ENCODE measurements around the gene CMTM4. TPM values are rescaled to one million over a fixed set of nuclear protein-coding genes. Genes with fewer than 3 reads are reported as not detected.
"Not testable (repeated sequence)": the region's sequence is repeated elsewhere in the genome, so short reads cannot be mapped to it uniquely, and the experiment has no call there.

The CMTM4 gene
- total RNA-seq, 1 experiment from 2014 or later, result 14.3 TPM

DNA sequence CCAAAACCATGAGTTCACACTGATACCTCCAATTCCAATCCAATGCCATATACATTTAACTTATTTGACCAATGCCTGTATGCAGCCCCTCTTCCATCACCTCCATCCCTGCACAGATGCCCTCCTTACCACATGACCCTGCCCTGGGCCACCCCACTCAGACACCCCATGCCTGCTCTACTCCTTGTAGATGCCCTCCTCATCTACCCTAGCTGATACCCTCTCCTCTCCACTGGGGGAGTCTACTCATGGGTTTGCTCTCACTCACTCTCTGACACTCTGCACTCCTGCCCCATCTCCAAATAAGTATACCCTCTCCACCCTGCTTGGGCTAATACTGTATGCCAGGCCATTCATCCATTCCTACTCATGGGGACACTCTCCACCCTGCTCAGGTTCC is 16.0 kb upstream of the CMTM4 start:
- DNase-seq (ENCODE audit: low read depth), result no peak
- in situ Hi-C loops (cut with HindIII; ENCODE audit: low pct_unique_long_range_greater_than_20kb, low sequenced_read_pairs), result no loop called here

DNA sequence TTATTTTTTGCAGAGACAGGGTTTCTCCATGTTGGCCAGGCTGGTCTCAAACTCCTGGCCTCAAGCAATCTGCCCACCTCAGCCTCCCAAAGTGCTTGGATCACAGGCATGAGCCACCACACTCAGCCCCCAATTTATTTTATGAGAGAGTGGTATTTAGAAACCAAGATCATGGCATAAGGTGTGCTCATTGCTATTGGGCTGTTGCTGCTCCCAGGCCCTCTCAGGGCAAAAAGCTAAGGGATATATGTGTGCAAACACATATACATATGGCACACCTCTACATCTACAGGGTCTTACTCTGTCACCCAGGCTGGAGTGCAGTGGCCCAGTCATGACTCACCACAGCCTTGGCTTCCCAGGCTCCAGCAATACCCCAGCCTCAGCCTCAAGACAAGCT is 15.0 kb upstream of the CMTM4 start:
- in situ Hi-C loops (cut with HindIII; ENCODE audit: low pct_unique_long_range_greater_than_20kb, low sequenced_read_pairs), result no loop called here
- no peak for DNase-seq (ENCODE audit: low read depth)

DNA sequence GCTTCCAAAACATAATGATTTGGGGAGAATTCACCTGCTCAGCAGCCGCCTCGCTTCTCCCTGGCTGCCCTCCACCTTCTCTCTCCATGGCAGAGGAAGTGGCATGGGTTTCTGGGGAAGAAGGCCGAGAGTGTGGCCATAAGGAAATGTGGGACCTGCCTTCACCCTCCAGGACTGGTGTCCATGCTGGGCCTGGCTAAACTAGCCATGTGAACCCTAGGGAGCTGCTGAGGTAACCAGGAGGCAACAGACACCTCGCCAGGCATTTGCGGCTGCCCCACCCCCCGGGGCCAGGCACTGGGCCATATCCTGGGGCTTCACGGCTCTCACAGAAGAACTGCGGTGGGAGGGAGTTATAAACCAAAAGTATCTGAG is 9.9 kb upstream of the CMTM4 start:
- in situ Hi-C loops (cut with HindIII; ENCODE audit: low pct_unique_long_range_greater_than_20kb, low sequenced_read_pairs), result no loop called here
- no peak for DNase-seq (ENCODE audit: low read depth)

DNA sequence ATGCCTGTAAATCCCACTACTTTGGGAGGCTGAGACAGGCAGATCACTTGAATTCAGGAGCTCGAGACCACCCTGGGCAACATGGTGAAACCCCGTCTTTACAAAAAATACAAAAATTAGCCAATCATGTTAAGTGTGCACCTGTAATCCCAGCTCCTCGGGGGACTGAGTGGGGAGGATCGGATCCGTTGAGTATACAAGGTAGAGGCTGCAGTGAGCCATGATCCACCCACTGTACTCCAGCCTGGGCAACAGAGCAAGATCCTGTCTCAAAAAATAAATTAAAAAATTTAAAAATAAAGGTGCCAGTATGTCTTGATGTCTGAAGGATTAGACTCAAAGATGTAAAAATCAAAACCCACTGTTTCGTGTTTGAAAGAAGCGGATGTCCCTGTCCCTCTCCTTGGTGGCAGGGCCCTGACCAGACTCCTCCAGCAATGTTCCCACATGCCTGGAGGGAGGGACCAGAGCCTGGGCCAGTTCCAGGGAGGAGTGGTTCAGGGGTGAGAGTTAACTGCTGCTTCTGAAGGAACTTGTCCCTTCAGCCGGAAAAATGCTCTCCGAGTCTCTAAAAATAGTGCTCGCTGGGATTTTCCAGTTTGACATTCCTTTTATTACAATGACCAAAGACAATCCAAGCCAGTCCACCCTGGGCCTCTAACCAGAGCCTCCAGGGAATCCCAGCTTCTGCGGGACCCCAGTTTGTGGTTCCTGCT is 9.4 kb upstream of the CMTM4 start:
- DNase-seq (ENCODE audit: low read depth), result no peak
- in situ Hi-C loops (cut with HindIII; ENCODE audit: low pct_unique_long_range_greater_than_20kb, low sequenced_read_pairs), result no loop called here

DNA sequence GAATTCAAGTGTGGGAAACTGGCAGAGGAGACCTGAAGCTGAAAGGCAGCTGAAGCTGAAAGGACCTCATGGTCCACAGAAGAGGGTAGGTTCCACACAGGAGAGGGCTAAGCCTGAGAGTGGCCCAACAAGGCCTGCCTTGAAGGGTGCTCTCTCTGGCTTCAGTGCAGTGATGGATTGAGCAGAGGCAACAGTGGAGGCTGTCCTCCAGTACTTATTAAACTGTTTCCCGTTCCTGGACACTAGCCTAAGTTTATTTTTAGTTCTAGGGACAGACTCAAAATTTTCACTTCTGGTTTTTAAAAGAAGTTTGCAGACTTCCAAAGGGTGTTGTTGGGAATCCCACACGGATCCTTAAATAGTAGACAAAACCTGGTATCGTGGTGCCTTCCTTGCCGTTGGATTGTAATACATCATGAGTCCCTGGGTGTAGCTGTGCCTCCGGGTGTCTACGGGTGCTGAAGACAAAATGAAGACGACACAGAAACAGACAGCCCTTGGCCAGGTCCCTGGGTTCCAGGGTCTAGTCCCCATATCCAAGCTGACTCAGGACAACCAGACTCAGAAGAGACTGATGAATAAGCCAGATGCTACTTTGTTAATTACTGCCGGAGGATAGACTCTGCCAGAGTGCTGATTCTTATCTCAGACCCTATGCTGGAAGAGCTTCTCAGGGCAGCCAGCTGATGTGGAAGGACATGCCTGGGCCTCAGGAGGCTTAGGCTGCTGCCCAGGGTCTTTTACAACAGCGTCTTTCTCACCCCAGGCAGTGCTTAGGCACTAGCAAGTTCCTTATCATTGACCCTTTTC is 7.1 kb upstream of the CMTM4 start:
- in situ Hi-C loops (cut with HindIII; ENCODE audit: low pct_unique_long_range_greater_than_20kb, low sequenced_read_pairs), result no loop called here
- DNase-seq (ENCODE audit: low read depth), result no peak

DNA sequence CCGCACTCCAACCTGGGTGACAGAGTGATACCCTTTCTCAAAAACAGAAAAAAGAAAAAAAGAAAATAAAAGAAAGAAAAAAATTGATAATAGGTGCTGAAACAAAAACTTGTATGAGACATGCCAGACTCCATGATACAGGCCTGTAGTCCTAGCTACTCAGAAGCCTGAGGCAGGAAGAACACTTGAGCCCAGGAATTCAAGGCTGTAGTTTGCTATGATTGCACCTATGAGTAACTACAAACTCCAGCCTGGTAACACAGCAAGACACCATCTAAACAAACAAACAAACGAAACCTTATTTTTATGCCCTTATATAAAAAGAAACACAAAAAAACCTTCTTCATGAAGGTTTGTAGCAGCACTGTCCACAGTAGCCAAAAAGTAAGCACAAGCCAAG is 5.0 kb upstream of the CMTM4 start:
- DNase-seq (ENCODE audit: low read depth), result no peak
- in situ Hi-C loops (cut with HindIII; ENCODE audit: low pct_unique_long_range_greater_than_20kb, low sequenced_read_pairs), result no loop called here

DNA sequence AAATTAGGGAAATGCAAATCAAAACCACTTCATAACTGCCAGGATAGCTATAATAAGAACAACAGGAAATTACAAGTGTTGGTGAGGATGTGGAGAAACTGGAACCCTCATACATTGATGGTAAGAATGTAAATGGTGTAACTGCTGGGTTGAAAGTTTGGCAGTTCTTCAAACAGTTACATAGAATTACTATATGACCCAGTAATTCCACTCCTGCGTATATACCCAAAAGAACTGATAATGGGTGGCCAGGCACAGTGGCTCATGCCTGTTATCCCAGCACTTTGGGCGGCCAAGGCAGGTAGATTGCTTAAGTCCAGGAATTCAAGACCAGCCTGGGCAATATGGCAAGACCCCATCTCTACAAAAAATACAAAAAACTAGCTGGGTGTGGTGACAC is 4.5 kb upstream of the CMTM4 start:
- in situ Hi-C loops (cut with HindIII; ENCODE audit: low pct_unique_long_range_greater_than_20kb, low sequenced_read_pairs), result no loop called here
- no peak for DNase-seq (ENCODE audit: low read depth)

DNA sequence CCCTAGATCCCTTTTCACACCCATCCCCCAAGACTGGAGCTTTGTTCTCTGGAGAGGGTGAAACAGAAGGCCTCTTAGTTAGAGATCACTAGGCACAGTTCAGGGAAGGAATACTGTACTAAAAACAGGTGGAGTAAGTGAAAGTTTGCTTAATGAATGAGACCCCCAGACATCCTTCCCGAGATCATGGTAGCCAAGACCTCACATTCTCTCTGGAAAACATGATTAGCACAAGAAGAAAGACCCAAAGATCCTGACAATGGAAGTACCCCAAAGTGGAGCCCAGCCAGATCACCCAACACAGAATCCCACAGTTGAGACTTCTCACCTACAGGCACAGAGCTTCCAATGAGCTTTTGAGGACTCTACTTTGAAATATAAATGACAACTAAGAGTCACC is 3.4 kb upstream of the CMTM4 start:
- no peak for DNase-seq (ENCODE audit: low read depth)
- in situ Hi-C loops (cut with HindIII; ENCODE audit: low pct_unique_long_range_greater_than_20kb, low sequenced_read_pairs), result no loop called here

DNA sequence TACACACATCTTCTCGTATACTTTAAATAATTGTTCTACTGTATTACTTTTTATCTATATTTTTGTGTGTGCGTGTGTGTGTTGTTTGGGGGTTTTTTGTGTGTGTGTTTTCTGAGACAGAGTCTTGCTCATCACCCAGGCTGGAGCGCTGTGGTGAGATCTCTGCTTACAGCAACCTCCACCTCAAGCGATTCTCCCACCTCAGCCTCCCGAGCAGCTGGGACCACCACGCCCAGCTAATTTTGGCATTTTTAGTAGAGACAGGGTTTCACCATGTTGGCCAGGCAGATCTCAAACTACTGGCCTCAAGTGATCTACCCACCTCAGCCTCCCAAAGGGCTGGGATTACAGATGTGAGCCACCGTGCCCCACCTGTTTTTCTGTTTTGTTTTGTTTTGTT is 1.5 kb upstream of the CMTM4 start:
- no peak for DNase-seq (ENCODE audit: low read depth)
- in situ Hi-C loops (cut with HindIII; ENCODE audit: low pct_unique_long_range_greater_than_20kb, low sequenced_read_pairs), result no loop called here

DNA sequence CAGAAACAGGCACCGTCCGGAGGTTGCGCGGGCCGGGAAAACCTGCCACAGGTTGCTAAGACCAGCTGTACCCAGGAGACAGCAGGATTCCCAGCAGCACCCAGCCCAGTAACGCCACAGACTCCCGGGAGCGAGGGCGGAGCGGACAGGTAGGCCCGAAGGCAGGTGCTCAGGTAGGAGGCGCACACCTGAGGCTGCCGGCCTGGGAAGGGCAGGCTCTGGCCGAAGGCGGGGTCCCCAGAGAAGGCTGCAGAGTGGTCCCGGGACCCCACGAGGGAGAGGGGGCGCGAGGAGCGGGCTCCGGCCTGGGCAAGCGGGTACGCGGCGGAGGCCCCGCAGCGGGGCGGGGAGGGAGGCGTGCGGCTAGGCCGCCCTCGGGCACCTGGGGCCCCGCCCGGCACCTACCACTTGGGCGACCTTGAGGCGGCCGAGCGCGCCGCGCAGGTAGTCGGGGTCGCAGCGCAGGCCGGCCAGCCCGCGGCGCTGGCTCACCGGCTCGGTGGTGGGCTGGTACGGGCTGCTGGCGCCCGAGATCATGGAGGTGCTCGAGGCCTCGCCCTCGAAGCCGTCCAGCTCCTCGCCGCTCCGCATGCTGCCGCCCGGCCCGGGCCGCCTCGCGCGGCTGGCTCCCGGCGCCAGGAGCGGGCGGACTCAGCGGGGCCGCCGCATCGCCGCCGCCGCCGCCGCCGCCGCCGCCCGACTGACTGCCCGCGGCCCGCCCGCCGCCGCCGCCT is 441 bp downstream of the CMTM4 start:
- DNase-seq (ENCODE audit: low read depth), result peak; percentile 35
- in situ Hi-C loops (cut with HindIII; ENCODE audit: low pct_unique_long_range_greater_than_20kb, low sequenced_read_pairs), result no loop called here

DNA sequence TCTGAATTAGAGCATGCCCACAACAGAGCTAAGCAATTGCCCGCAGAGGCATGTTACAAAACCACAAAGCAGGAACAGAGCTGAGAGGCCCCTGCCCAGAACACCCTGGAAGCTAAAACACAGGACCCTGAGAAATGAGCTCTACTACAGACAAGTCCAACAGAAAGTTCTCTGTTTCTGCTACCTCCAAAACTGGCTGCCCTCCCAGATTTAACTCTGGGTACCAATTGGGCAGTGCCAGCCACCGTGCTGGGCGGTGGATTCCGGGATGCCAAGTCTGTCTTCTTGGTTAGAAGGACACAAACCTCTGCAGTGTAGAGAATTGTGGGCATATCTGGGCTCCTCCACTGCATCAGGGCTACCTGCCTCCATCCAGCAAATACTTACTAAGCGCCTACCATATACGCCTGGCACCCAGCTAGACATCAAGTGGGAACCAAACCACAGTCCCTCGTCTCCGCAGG is 1.0 kb downstream of the CMTM4 start:
- DNase-seq (ENCODE audit: low read depth), result no peak
- in situ Hi-C loops (cut with HindIII; ENCODE audit: low pct_unique_long_range_greater_than_20kb, low sequenced_read_pairs), result no loop called here

DNA sequence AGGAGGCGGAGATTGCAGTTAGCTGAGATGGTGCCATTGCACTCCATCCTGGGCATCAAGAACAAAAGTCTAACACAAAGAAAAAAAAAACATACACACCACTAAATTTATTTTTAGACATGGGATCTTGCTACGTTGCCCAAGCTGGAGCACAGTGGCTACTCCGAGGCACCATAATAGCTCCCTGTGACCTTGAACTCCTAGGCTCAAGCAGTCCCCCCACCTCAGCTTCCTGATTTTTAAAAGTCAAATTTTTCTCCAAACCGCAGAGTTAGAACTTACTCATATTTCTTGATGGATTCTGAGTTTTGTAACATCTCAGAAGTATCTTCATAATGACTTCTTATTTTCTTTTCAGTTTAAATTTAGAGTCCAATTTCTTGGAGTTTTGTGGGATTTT is 3.4 kb downstream of the CMTM4 start:
- in situ Hi-C loops (cut with HindIII; ENCODE audit: low pct_unique_long_range_greater_than_20kb, low sequenced_read_pairs), result no loop called here
- no peak for DNase-seq (ENCODE audit: low read depth)

DNA sequence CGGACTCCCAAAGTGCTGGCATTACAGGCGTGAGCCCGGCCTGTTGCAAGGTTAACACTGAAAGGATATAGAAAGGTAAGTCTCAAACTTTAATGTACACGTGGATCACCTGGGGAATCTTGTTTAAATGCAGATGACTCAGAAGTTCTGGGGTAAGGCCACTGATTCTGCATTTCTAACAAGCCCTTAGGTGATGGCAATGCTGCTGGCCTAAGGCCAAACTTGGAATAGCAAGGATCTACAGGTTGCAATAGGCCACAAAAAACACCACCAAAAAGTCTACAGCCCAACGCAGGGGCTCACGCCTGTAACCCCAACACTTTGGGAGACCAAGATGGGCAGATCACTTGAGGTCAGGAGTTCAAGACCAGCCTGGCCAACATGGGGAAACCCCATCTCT is 4.2 kb downstream of the CMTM4 start:
- in situ Hi-C loops (cut with HindIII; ENCODE audit: low pct_unique_long_range_greater_than_20kb, low sequenced_read_pairs), result no loop called here
- DNase-seq (ENCODE audit: low read depth), result no peak

DNA sequence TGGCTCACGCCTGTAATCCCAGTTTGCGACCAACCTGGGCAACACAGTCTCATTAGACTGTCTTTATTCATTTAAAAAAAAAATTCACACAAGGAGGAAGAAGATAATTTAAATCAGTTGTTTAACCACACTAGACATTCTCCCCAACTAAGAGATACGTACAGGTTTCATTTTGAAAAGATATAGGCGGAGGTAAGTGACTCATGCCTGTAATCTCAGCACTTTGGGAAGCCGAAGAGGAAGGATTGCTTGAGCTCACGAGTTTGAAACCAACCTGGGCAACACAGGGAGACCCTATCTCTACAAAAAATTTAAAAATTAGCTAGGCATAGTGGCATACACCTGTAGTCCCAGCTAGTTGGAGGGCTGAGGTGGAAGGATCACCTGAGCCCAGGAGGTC is 5.3 kb downstream of the CMTM4 start:
- in situ Hi-C loops (cut with HindIII; ENCODE audit: low pct_unique_long_range_greater_than_20kb, low sequenced_read_pairs), result no loop called here

DNA sequence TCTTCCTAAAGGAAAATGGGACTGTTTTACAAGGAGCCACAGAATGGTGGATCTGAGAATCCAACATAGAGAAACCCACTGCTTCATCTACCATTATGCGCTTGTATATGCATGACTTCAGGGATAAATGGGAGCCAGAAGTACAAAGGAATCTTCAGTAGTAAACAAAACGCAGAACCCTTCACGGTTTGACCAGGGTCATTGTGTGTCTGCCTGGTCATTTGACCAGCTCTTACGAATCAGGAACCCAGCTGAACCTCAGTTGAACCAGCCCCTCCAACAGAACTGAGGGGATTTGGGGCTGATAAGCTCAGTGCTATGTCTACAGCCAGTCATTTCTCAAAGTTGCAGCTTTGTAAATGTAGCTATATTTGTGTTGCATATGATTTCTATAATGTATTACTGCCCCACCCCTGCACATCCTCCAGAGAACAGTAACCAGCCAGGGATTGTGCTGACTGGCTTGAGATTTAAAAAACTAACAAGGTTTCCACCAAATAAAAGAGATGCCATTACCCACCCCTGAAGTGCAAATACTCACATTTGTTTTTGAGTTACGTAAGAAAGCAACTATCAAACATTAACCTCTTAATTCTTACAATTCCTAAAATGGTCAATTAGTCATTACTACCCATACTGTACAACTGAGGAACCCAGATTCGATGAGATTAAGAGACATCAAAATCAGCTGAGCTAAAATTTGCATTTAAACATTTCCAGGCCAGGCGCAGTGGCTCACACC is 6.3 kb downstream of the CMTM4 start:
- DNase-seq (ENCODE audit: low read depth), result no peak
- in situ Hi-C loops (cut with HindIII; ENCODE audit: low pct_unique_long_range_greater_than_20kb, low sequenced_read_pairs), result no loop called here

More for the DNA sequence above, 5.3 kb downstream of the CMTM4 start:
- no peak for DNase-seq (ENCODE audit: low read depth)

DNA sequence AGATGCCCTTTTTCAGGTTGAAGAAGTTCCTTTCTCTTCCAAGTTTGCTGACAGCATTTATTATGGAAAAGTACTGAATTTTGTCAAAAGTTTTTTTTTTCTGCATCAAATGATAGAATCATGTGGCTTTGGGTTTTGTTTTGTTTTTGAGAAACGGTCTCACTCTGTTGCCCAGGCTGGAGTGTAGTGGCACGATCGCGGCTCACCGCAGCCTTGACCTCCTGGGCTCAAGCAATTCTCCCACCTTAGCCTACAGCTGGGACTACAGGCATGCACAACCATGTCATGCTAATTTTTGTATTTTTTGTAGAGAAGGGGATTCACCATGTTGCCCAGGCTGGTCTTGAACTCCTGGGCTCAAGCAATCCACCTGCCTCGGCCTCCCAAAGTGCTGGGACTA is 7.3 kb downstream of the CMTM4 start:
- DNase-seq (ENCODE audit: low read depth), result peak; percentile 39
- in situ Hi-C loops (cut with HindIII; ENCODE audit: low pct_unique_long_range_greater_than_20kb, low sequenced_read_pairs), result no loop called here

DNA sequence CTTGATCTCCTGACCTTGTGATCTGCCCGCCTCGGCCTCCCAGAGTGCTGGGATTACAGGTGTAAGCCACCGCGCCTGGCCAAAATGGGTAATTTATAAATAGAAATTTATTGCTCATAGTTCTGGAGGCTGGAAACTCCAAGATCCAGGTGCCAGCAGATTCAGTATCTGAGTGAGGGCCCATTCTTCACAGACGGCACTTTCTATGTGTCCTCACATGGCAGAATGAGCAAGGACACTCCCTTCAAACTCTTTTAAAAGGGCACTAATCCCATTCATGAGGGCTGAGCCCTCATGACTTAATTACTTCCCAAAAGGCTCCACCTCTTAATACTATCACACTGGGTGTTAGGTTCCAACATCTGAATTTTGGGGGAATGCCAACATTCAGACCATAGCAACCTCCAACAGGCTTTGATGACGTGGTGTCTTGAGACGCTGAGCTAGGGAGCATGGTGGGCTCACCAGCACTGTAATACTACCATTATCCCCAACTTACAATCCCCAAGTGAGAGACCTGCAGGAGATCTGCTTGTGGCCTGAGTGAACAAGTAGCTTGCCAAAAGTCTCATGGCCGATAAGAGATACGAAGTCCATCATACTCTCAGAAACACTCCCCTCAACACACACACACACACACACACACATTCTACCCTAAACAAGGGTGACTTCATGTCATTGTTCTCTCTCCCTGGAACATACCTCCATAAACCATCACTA is 8.5 kb downstream of the CMTM4 start:
- in situ Hi-C loops (cut with HindIII; ENCODE audit: low pct_unique_long_range_greater_than_20kb, low sequenced_read_pairs), result no loop called here
- no peak for DNase-seq (ENCODE audit: low read depth)

DNA sequence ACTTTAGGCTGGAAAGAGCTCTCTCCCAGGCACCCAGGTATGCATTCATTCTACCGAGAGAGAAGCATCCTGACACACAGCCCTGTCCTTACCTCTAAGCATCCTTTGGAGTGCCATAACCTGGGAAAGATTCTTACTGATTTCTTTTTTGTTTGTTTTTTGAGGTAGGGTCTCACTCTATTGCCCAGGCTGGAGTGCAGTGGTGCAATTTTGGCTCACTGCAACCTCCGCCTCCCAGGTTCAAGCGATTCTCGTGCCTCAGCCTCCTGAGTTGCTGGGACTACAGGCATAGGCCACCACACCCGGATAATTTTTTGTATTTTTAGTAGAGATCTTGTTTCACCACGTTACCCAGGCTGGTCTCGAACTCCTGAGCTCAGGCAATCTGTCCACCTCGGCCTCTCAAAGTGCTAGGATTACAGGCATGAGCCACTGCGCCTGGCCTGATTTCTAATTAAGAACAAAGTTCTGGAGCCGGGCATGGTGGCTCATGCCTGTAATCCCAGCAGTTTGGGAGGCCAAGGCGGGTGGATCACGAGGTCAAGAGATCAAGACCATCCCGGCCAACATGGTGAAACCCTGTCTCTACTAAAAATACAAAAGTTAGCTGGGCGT is 10.9 kb downstream of the CMTM4 start:
- DNase-seq (ENCODE audit: low read depth); in situ Hi-C loops (cut with HindIII; ENCODE audit: low pct_unique_long_range_greater_than_20kb, low sequenced_read_pairs): not testable (repeated sequence)
